HepG2 (cell line): ENCODE data around the gene TRPM1. TPM values are rescaled to one million over a fixed set of nuclear protein-coding genes. Genes with fewer than 3 reads are reported as not detected.

Source experiments
- GATA4 ChIP-seq: sonication (generic); IDR thresholded peaks from 2 replicates; pipeline ENCODE4 v1.6.1; 2016; ENCODE audit warnings: antibody characterized with exemption, low read depth, borderline replicate concordance
- GATAD1 ChIP-seq: IDR thresholded peaks from 2 replicates; pipeline ENCODE4 v1.6.1; 2016; ENCODE audit warnings: missing genetic modification reagents, missing compliant biosample characterization
- KMT2A ChIP-seq: sonication (generic); formaldehyde crosslinking; IDR thresholded peaks from 2 replicates; pipeline ENCODE4 v1.4.0; 2020; ENCODE audit warnings: missing genetic modification reagents
- MXI1 ChIP-seq: IDR thresholded peaks from 3 replicates; pipeline ENCODE4 v1.6.1; 2012; ENCODE audit warnings: low read depth, low read length, inconsistent platforms, borderline replicate concordance
- NFKBIZ ChIP-seq: IDR thresholded peaks from 2 replicates; pipeline ENCODE4 v1.6.1; 2018; ENCODE audit warnings: missing genetic modification reagents, missing compliant biosample characterization
- NFRKB ChIP-seq: fragments of 450-650 bp; IDR thresholded peaks from 2 replicates; pipeline ENCODE4 v1.6.1; 2017
- NRL ChIP-seq: sonication (generic); formaldehyde crosslinking; IDR thresholded peaks from 2 replicates; pipeline ENCODE4 v1.5.0; 2020; ENCODE audit warnings: missing genetic modification reagents, mild to moderate bottlenecking, moderate library complexity, borderline replicate concordance
- PAF1 ChIP-seq: IDR thresholded peaks from 2 replicates; pipeline ENCODE4 v1.6.1; 2016; ENCODE audit warnings: missing genetic modification reagents, missing compliant biosample characterization
- PRPF4 ChIP-seq: fragments of 200-400 bp; formaldehyde crosslinking; IDR thresholded peaks from 2 replicates; pipeline ENCODE4 v1.6.1; 2016; ENCODE audit warnings: low read length, low read depth; ENCODE audit not compliant: poor library complexity, severe bottlenecking
- RELA ChIP-seq: sonication (generic); formaldehyde crosslinking; IDR thresholded peaks from 2 replicates; pipeline ENCODE4 v1.4.0; 2020; ENCODE audit warnings: missing genetic modification reagents
- ZFP36L1 ChIP-seq: sonication (generic); formaldehyde crosslinking; IDR thresholded peaks from 2 replicates; pipeline ENCODE4 v1.8.0; 2022; ENCODE audit warnings: mild to moderate bottlenecking, missing genetic modification reagents, moderate library complexity
- ZNF235 ChIP-seq: sonication (generic); formaldehyde crosslinking; IDR thresholded peaks from 2 replicates; pipeline ENCODE4 v1.8.1; 2023; ENCODE audit warnings: mild to moderate bottlenecking, missing genetic modification reagents, borderline replicate concordance
- ZNF350 ChIP-seq: sonication (generic); formaldehyde crosslinking; IDR thresholded peaks from 2 replicates; pipeline ENCODE4 v1.4.0; 2020; ENCODE audit warnings: mild to moderate bottlenecking, low read depth, missing genetic modification reagents, borderline replicate concordance
- ZNF678 ChIP-seq: sonication (generic); formaldehyde crosslinking; IDR thresholded peaks from 2 replicates; pipeline ENCODE4 v1.4.0; 2020; ENCODE audit warnings: mild to moderate bottlenecking, missing genetic modification reagents
- polyA plus RNA-seq, 8 experiments: library from polyadenylated mRNA; depleted of rRNA in 3 of 8; stranded (reverse) in 7 of 8; unstranded in 1 of 8; fragments of >200 nt; fragmentation: Illumina TruSeq in 4 of 8; extraction: Trizol in 4 of 8; gene quantifications; 2 replicates each; pipeline versions ENCODE4 v1.2.1 to v1.2.3, GENCODE V29; 2011 to 2016; ENCODE audit warnings: low read depth in 4 of 8, missing spikeins in 1 of 8, mixed read lengths in 1 of 8; ENCODE audit not compliant: insufficient read depth in 1 of 8
- total RNA-seq, 5 experiments: library from RNA; depleted of rRNA; stranded (reverse); fragments of >200 nt; fragmentation: Illumina TruSeq; extraction: Trizol; gene quantifications; 2 replicates each; pipeline ENCODE4 v1.2.3, GENCODE V29; 2016; ENCODE audit warnings: low read depth in 1 of 5
- TF ChIP-seq, protein P1 (sequence below): sonication (generic); formaldehyde crosslinking; IDR thresholded peaks from 2 replicates; pipeline ENCODE4 v1.4.0; 2020; ENCODE audit warnings: missing genetic modification reagents, low read depth, mild to moderate bottlenecking, borderline replicate concordance
- TF ChIP-seq, protein P2 (sequence below): IDR thresholded peaks from 2 replicates; pipeline ENCODE4 v1.6.1; 2016; ENCODE audit warnings: low read depth, control low read depth
- TF ChIP-seq, protein P3 (sequence below): sonication (generic); formaldehyde crosslinking; IDR thresholded peaks from 2 replicates; pipeline ENCODE4 v1.4.0; 2020; ENCODE audit warnings: mild to moderate bottlenecking, missing genetic modification reagents
- TF ChIP-seq, protein P4 (sequence below): sonication (generic); formaldehyde crosslinking; IDR thresholded peaks from 2 replicates; pipeline ENCODE4 v1.5.0; 2020; ENCODE audit warnings: mild to moderate bottlenecking, missing genetic modification reagents
- TF ChIP-seq, protein P5 (sequence below): sonication (generic); formaldehyde crosslinking; IDR thresholded peaks from 2 replicates; pipeline ENCODE4 v1.5.0; 2020; ENCODE audit warnings: mild to moderate bottlenecking, missing genetic modification reagents

The TRPM1 gene
- total and polyA plus RNA-seq, 2 of the 13 experiments (the other 11 are each of a cell fraction or from before 2014, with no cell fraction given), result not detected

DNA sequence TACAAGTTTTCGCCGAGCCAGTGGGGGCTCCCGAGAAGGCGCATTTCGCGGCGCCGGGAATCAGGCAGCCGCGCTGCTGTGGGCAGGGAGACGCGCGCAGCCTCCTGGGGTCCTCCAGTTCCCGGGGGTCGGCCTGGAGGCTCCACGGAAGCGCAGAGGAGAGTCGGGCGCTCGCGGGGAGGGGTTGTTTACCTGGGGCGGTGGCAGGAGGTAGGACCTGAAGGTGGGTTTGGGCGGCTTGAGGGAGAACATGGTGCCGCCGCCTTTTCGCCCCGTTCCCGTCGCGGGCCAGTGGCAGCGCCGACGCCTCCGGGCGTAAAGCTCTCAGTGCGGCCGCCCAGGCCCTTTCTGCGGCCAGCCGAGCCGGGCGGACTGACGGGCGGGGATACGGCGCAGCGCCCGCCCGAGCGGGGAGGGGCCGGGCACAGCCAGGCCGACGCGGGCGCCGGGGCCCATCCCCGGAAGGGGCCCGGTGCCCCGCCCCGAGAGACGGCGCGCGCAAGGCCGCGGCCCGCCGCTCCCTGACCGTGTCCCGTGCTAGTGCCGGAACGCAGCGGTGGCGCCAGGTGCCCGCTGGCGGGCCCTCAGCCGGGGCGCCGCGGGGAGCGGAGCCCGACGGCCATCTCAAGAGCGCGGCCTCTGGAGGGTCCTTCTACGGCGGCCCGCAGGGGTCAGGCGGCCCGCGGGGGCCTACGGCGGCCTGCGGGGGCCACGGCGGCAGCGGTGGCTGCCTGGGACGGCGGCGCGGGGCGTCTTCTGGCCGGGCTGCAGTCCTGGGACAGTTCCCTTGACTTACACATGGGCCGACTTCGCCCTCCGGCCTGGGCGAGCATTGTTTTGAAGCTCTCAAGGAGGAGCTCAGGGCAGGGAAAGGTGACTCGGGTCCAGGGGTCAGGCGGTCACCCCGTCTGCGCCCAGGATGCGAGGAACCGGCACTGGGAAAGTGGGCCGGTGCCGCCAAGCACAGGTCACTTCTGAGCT is 110.0 kb downstream of the TRPM1 start, which contains the start of gene MTMR10 (continued):
- TF ChIP-seq ZNF350 (CRISPR knock-in tag), result peak; percentile 66; the same call in 1 of the 2 replicates
- no peak for TF ChIP-seq NFKBIZ
- TF ChIP-seq, protein P1, sequence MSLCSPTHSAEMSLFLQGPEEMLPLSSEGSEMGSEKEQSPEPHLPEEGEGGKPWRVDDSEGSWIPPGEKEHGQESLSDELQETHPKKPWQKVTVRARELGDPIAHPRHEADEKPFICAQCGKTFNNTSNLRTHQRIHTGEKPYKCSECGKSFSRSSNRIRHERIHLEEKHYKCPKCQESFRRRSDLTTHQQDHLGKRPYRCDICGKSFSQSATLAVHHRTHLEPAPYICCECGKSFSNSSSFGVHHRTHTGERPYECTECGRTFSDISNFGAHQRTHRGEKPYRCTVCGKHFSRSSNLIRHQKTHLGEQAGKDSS (CRISPR knock-in tag), result no peak
- TF ChIP-seq RELA (CRISPR knock-in tag), result no peak
- TF ChIP-seq, protein P2, sequence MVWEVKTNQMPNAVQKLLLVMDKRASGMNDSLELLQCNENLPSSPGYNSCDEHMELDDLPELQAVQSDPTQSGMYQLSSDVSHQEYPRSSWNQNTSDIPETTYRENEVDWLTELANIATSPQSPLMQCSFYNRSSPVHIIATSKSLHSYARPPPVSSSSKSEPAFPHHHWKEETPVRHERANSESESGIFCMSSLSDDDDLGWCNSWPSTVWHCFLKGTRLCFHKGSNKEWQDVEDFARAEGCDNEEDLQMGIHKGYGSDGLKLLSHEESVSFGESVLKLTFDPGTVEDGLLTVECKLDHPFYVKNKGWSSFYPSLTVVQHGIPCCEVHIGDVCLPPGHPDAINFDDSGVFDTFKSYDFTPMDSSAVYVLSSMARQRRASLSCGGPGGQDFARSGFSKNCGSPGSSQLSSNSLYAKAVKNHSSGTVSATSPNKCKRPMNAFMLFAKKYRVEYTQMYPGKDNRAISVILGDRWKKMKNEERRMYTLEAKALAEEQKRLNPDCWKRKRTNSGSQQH, result no peak; the same call in 1 of the 2 replicates
- TF ChIP-seq, protein P3, sequence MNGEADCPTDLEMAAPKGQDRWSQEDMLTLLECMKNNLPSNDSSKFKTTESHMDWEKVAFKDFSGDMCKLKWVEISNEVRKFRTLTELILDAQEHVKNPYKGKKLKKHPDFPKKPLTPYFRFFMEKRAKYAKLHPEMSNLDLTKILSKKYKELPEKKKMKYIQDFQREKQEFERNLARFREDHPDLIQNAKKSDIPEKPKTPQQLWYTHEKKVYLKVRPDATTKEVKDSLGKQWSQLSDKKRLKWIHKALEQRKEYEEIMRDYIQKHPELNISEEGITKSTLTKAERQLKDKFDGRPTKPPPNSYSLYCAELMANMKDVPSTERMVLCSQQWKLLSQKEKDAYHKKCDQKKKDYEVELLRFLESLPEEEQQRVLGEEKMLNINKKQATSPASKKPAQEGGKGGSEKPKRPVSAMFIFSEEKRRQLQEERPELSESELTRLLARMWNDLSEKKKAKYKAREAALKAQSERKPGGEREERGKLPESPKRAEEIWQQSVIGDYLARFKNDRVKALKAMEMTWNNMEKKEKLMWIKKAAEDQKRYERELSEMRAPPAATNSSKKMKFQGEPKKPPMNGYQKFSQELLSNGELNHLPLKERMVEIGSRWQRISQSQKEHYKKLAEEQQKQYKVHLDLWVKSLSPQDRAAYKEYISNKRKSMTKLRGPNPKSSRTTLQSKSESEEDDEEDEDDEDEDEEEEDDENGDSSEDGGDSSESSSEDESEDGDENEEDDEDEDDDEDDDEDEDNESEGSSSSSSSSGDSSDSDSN, result peak; percentile 96
- 0 out of 2 replicates have a peak, but pooled peaks have one; percentile 38 for TF ChIP-seq ZNF235 (CRISPR knock-in tag)
- peak; percentile 52; the same call in 1 of the 2 replicates for TF ChIP-seq ZFP36L1 (CRISPR knock-in tag)
- TF ChIP-seq KMT2A (CRISPR knock-in tag), result peak; percentile 62; the same call in 1 of the 2 replicates
- TF ChIP-seq, protein P4, sequence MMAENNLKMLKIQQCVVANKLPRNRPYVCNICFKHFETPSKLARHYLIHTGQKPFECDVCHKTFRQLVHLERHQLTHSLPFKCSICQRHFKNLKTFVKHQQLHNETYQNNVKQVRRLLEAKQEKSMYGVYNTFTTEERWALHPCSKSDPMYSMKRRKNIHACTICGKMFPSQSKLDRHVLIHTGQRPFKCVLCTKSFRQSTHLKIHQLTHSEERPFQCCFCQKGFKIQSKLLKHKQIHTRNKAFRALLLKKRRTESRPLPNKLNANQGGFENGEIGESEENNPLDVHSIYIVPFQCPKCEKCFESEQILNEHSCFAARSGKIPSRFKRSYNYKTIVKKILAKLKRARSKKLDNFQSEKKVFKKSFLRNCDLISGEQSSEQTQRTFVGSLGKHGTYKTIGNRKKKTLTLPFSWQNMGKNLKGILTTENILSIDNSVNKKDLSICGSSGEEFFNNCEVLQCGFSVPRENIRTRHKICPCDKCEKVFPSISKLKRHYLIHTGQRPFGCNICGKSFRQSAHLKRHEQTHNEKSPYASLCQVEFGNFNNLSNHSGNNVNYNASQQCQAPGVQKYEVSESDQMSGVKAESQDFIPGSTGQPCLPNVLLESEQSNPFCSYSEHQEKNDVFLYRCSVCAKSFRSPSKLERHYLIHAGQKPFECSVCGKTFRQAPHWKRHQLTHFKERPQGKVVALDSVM, result peak; percentile 47; the same call in 1 of the 2 replicates
- TF ChIP-seq, protein P5, sequence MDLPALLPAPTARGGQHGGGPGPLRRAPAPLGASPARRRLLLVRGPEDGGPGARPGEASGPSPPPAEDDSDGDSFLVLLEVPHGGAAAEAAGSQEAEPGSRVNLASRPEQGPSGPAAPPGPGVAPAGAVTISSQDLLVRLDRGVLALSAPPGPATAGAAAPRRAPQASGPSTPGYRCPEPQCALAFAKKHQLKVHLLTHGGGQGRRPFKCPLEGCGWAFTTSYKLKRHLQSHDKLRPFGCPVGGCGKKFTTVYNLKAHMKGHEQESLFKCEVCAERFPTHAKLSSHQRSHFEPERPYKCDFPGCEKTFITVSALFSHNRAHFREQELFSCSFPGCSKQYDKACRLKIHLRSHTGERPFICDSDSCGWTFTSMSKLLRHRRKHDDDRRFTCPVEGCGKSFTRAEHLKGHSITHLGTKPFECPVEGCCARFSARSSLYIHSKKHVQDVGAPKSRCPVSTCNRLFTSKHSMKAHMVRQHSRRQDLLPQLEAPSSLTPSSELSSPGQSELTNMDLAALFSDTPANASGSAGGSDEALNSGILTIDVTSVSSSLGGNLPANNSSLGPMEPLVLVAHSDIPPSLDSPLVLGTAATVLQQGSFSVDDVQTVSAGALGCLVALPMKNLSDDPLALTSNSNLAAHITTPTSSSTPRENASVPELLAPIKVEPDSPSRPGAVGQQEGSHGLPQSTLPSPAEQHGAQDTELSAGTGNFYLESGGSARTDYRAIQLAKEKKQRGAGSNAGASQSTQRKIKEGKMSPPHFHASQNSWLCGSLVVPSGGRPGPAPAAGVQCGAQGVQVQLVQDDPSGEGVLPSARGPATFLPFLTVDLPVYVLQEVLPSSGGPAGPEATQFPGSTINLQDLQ (CRISPR knock-in tag), result no peak
- peak; percentile 50; the same call in 1 of the 3 replicates for TF ChIP-seq MXI1
- peak; percentile 48; the same call in 1 of the 2 replicates for TF ChIP-seq GATAD1 (CRISPR knock-in tag)
- no peak for TF ChIP-seq PRPF4
- no peak for TF ChIP-seq ZNF678 (CRISPR knock-in tag)
- no peak for TF ChIP-seq NRL (CRISPR knock-in tag)
- no peak for TF ChIP-seq PAF1 (CRISPR knock-in tag)
- no peak for TF ChIP-seq NFRKB
- TF ChIP-seq GATA4, result 0 out of 2 replicates have a peak, but pooled peaks have one; percentile 33
